ENCODE measurements around the gene ACACB.

Gene ACACB

DNA sequence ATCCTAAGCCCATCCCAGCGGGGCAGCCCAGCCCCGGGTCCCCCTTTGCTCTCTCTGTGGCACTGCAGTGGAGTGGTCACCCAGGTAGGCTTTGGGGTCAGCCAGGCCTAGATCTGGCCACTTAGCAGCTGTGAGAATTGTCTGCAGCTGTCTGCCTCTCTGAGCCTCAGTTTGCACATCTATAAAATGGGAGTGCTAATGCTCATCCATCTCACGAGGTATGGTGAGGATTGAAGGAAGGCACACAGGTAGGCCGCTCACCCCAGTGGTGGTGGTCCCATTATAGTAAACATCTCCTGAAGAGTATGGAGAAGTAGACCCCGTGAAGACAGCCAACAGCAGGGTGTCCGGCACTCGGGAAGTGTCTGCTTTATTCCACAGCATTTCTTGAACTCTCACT is 183.5 kb downstream of the ACACB start:
- no peak for TF ChIP-seq CTCF (conservative IDR thresholded peaks at IDR 0.05; ENCODE audit: low read length)
- no peak for DNase-seq (ENCODE audit: low read depth)
- H3K4me3 ChIP-seq (ENCODE audit: low read length): no peak overlapping the region

GRCh38 chr12:109301643-109302168 is 185.3 kb downstream of the ACACB start:
- DNase-seq (ENCODE audit: low read depth): no peak
- TF ChIP-seq CTCF (conservative IDR thresholded peaks at IDR 0.05; ENCODE audit: low read length): no peak
- H3K4me3 ChIP-seq (ENCODE audit: low read length): no peak overlapping the region

DNA sequence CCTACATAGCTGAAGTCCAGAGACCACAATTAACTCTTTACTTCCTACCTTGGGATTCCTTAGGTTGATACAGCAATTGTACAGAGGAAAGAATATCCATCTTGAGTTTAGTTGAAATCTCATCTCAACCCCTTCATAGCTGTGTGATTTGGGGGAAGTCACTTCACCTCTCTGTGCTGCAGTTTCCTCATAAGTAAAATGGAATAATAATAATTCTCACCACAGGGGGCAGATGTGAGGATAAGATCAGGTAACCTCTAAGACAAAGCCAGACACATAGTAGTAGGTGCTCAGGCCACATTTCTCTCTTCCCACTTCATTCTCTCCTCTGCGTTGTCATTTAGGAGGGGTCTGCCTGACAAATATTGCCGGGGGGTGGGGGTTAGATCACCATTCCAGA is 186.0 kb downstream of the ACACB start:
- TF ChIP-seq CTCF (conservative IDR thresholded peaks at IDR 0.05; ENCODE audit: low read length): peak; percentile 23
- DNase-seq (ENCODE audit: low read depth): no peak
- no peak overlapping the region for H3K4me3 ChIP-seq (ENCODE audit: low read length)

GRCh38 chr12:109302770-109303169 is 186.4 kb downstream of the ACACB start:
- no peak for TF ChIP-seq CTCF (conservative IDR thresholded peaks at IDR 0.05; ENCODE audit: low read length)
- no peak for DNase-seq (ENCODE audit: low read depth)
- no peak overlapping the region for H3K4me3 ChIP-seq (ENCODE audit: low read length)

GRCh38 chr12:109304485-109304884 is 188.1 kb downstream of the ACACB start:
- no peak for DNase-seq (ENCODE audit: low read depth)
- no peak for TF ChIP-seq CTCF (conservative IDR thresholded peaks at IDR 0.05; ENCODE audit: low read length)
- no peak overlapping the region for H3K4me3 ChIP-seq (ENCODE audit: low read length)

DNA sequence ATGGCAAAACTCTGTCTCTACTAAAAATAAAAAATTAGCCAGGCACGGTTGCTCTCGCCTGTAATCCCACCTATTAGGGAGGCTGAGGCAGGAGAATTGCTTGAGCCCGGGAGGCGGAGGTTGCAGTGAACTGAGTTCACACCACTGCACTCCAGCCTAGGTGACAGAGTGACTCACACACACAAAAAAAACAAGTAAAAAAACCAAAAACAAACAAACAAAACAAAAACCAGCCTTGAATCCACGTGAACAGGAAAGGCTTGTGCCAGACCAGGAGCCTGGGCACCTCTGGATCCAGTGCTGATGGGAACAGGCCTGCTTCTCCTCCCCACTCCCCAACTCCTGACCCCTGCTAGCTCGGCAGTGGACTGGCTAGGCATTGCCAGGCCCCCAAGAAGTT is 189.2 kb downstream of the ACACB start:
- no peak for DNase-seq (ENCODE audit: low read depth)
- TF ChIP-seq CTCF (conservative IDR thresholded peaks at IDR 0.05; ENCODE audit: low read length): no peak
- no peak overlapping the region for H3K4me3 ChIP-seq (ENCODE audit: low read length)

DNA sequence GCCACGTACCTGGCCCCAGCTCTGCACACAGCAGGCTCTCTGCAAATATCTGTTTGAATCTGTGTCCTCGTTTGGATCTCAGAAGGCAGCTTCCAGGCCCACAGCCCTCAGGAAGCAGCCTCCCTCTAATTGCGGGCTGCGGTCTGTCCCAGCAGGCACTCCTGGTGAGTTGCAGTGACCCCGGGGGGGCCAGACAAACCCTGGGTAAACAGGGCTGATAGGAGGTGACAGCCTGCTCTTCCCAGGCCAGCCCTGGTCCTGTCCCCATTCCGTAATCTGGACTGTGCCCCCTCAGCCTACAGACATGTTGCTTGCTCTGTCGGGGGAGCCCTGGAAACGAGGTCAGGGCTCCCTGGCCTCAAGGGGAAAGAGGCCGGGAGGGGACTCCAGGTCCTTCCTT is 190.7 kb downstream of the ACACB start:
- no peak for TF ChIP-seq CTCF (conservative IDR thresholded peaks at IDR 0.05; ENCODE audit: low read length)
- DNase-seq (ENCODE audit: low read depth): no peak
- H3K4me3 ChIP-seq (ENCODE audit: low read length): no peak overlapping the region
